ENCODE results near the gene SLC15A3. TPM values are rescaled to one million over a fixed set of nuclear protein-coding genes. Genes with fewer than 3 reads are reported as not detected.
A peak's percentile ranks its signal among the peaks of the same experiment; 100 is the strongest.

Gene SLC15A3
- total RNA-seq, 1 donor from 2014 or later, result 11.6 TPM

- Mint-ChIP-seq H3K9me3 (ENCODE audit: unreplicated experiment) (no peaks in the 10 kb centered on the region), H3K4me3 (ENCODE audit: unreplicated experiment) (peak overlapping the region; percentile 89), H3K27ac (ENCODE audit: unreplicated experiment) (peak overlapping the region; percentile 77), H3K4me1 (ENCODE audit: unreplicated experiment) (peaks cover 26% of the 10 kb centered on the region), H3K27me3 (ENCODE audit: unreplicated experiment) (peaks cover 18% of the 10 kb centered on the region), H3K36me3 (ENCODE audit: unreplicated experiment) (peaks cover 8% of the 10 kb centered on the region)
- no peak for DNase-seq (ENCODE audit: extremely low spot score, unreplicated experiment)
- TF ChIP-seq, protein P1, sequence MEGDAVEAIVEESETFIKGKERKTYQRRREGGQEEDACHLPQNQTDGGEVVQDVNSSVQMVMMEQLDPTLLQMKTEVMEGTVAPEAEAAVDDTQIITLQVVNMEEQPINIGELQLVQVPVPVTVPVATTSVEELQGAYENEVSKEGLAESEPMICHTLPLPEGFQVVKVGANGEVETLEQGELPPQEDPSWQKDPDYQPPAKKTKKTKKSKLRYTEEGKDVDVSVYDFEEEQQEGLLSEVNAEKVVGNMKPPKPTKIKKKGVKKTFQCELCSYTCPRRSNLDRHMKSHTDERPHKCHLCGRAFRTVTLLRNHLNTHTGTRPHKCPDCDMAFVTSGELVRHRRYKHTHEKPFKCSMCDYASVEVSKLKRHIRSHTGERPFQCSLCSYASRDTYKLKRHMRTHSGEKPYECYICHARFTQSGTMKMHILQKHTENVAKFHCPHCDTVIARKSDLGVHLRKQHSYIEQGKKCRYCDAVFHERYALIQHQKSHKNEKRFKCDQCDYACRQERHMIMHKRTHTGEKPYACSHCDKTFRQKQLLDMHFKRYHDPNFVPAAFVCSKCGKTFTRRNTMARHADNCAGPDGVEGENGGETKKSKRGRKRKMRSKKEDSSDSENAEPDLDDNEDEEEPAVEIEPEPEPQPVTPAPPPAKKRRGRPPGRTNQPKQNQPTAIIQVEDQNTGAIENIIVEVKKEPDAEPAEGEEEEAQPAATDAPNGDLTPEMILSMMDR (IDR thresholded peaks at IDR 0.05), result no peak
Observed at GRCh38 chr11:60905047-60905446, 46.9 kb downstream of the SLC15A3 start.

DNA sequence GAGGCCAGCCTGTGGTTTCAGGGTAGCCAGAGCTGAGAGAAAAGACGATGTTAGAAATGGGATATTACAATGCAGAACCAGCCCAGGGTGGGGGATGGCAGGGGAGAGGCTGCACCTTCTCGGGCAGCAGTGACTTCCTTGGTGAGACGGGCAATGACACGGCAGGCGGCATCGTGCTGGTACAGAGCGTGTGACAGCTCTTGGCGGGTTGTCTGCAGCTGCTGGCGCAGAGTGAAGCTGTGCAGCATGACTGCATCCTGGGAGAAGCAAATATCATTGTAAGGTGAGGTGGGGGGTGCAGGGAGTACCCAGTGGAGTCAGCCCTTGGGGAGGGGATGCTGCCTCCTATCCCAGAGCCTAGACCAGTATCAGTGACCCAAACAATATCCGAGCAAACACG lies 49.4 kb downstream of the SLC15A3 start:
- H3K4me1 Mint-ChIP-seq (ENCODE audit: unreplicated experiment), result peaks cover 26% of the 10 kb centered on the region
- no peaks in the 10 kb centered on the region for H3K27me3 Mint-ChIP-seq (ENCODE audit: unreplicated experiment)
- TF ChIP-seq, protein P1 (IDR thresholded peaks at IDR 0.05), result no peak
- peaks cover 24% of the 10 kb centered on the region for H3K36me3 Mint-ChIP-seq (ENCODE audit: unreplicated experiment)
- no peak overlapping the region for H3K4me3 Mint-ChIP-seq (ENCODE audit: unreplicated experiment)
- no peaks in the 10 kb centered on the region for H3K9me3 Mint-ChIP-seq (ENCODE audit: unreplicated experiment)
- no peak for DNase-seq (ENCODE audit: extremely low spot score, unreplicated experiment)
- no peak overlapping the region for H3K27ac Mint-ChIP-seq (ENCODE audit: unreplicated experiment)

DNA sequence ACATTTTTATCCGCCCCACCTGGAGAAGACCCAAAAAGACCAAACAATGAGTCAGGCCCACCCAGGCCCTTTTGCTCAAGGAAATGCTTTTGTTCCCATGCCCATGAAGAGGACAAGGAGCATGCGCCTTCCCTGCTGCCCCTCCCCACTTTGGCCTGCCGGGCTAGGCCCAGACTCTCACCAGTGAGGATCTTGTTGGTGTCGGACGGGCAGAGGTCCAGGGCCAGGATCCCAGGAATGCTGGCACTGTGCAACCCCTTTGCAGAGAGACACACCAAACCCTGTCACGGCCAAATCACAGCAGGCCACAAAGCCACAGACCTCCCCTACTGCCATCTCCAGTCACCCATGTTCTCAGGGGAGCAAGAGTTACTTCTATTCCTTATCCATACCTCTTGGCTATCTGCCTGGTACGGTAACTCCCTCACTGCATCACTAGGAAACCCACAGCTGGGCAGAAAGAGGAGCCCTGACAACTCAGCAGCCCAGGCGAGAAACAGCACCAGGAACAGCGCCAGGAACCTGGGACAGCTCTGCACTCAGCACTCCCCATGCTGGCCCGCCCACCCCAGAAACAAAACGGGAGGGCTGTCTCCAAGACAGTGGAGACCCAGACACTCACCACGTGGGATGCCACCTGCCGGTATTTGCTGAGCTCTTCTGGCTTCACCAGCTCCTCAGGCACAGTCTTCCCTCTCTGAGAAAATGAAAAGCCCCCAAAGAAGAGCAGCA lies 51.1 kb downstream of the SLC15A3 start:
- Mint-ChIP-seq H3K27me3 (ENCODE audit: unreplicated experiment) (no peaks in the 10 kb centered on the region), H3K4me3 (ENCODE audit: unreplicated experiment) (no peak overlapping the region), H3K9me3 (ENCODE audit: unreplicated experiment) (no peaks in the 10 kb centered on the region), H3K4me1 (ENCODE audit: unreplicated experiment) (peaks cover 19% of the 10 kb centered on the region), H3K27ac (ENCODE audit: unreplicated experiment) (no peak overlapping the region), H3K36me3 (ENCODE audit: unreplicated experiment) (peaks cover 34% of the 10 kb centered on the region)
- TF ChIP-seq, protein P1 (IDR thresholded peaks at IDR 0.05), result no peak
- no peak for DNase-seq (ENCODE audit: extremely low spot score, unreplicated experiment)

DNA sequence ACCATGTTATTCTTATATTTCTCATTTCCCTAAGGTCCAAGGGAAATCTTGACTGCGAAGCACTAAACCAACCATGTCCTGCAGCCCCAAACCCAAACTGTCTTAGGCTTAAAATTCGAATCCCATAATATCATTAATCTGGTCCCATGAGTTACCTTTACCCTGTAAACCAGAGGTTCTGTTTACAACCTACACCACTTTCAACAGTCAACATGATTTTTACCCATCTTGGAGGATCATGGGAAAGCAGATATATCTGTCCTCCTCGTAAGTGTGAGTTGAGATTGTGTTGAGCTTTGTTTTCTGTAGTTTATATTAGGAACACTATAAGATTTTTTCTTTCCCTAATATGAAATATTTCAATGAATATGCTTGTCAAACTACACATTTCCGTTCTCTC lies 52.0 kb downstream of the SLC15A3 start:
- Mint-ChIP-seq H3K4me3 (ENCODE audit: unreplicated experiment) (no peak overlapping the region), H3K36me3 (ENCODE audit: unreplicated experiment) (peaks cover 40% of the 10 kb centered on the region), H3K27ac (ENCODE audit: unreplicated experiment) (no peak overlapping the region), H3K9me3 (ENCODE audit: unreplicated experiment) (no peaks in the 10 kb centered on the region), H3K27me3 (ENCODE audit: unreplicated experiment) (no peaks in the 10 kb centered on the region), H3K4me1 (ENCODE audit: unreplicated experiment) (peaks cover 10% of the 10 kb centered on the region)
- TF ChIP-seq, protein P1 (IDR thresholded peaks at IDR 0.05), result no peak
- no peak for DNase-seq (ENCODE audit: extremely low spot score, unreplicated experiment)

- Mint-ChIP-seq H3K4me1 (ENCODE audit: unreplicated experiment) (peaks cover 4% of the 10 kb centered on the region), H3K27me3 (ENCODE audit: unreplicated experiment) (no peaks in the 10 kb centered on the region), H3K27ac (ENCODE audit: unreplicated experiment) (no peak overlapping the region), H3K4me3 (ENCODE audit: unreplicated experiment) (no peak overlapping the region), H3K9me3 (ENCODE audit: unreplicated experiment) (no peaks in the 10 kb centered on the region), H3K36me3 (ENCODE audit: unreplicated experiment) (peaks cover 43% of the 10 kb centered on the region)
- no peak for DNase-seq (ENCODE audit: extremely low spot score, unreplicated experiment)
- TF ChIP-seq, protein P1 (IDR thresholded peaks at IDR 0.05), result peak; percentile 96
Observed at GRCh38 chr11:60899046-60899936, 52.7 kb downstream of the SLC15A3 start.
